K562 (cell line): ENCODE data around the gene MYO18A.

Experiments
- ATF7 ChIP-seq: fragments of 450-650 bp; IDR thresholded peaks from 2 replicates; pipeline ENCODE4 v1.7.1; 2014; ENCODE audit warnings: mild to moderate bottlenecking, moderate library complexity
- TF ChIP-seq, protein P1 (sequence below): fragments of 450-650 bp; IDR thresholded peaks from 2 replicates; pipeline ENCODE4 v1.7.1; 2018; ENCODE audit warnings: mild to moderate bottlenecking, low read depth; ENCODE audit not compliant: partially characterized antibody

DNA sequence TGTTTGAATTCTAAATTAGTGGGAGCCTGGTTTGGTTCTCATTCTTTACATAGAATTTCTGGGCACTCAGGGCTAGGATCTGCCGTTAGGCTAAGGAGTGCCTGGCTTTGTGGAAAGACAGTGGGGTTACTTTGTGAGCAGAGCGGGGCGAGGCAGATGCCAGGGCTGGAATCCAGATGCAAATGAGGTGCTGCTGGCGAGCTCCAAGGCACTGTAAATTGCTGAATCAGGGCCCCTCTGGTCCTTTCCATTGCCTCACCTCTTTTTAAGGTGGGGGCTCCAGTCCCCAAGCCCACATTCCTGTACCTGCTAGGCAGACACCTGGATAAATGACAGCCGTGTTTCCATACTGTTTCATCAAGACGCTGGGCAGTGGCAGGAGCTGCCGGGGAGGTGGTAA lies 103.5 kb downstream of the MYO18A start:
- no peak for TF ChIP-seq ATF7
- TF ChIP-seq, protein P1, sequence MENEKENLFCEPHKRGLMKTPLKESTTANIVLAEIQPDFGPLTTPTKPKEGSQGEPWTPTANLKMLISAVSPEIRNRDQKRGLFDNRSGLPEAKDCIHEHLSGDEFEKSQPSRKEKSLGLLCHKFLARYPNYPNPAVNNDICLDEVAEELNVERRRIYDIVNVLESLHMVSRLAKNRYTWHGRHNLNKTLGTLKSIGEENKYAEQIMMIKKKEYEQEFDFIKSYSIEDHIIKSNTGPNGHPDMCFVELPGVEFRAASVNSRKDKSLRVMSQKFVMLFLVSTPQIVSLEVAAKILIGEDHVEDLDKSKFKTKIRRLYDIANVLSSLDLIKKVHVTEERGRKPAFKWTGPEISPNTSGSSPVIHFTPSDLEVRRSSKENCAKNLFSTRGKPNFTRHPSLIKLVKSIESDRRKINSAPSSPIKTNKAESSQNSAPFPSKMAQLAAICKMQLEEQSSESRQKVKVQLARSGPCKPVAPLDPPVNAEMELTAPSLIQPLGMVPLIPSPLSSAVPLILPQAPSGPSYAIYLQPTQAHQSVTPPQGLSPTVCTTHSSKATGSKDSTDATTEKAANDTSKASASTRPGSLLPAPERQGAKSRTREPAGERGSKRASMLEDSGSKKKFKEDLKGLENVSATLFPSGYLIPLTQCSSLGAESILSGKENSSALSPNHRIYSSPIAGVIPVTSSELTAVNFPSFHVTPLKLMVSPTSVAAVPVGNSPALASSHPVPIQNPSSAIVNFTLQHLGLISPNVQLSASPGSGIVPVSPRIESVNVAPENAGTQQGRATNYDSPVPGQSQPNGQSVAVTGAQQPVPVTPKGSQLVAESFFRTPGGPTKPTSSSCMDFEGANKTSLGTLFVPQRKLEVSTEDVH = no peak
